Measurements from ENCODE around the gene SMARCAL1.
A peak's percentile ranks its signal among the peaks of the same experiment; 100 is the strongest.

SMARCAL1 gene

GRCh38 chr2:216477283-216478035, 65.2 kb downstream of the SMARCAL1 start:
- no peak for DNase-seq

GRCh38 chr2:216478151-216478550, 65.9 kb downstream of the SMARCAL1 start:
- peak in 1 of 2 donors; percentile 14 for DNase-seq

- DNase-seq = no peak
These were observed 66.5 kb downstream of the SMARCAL1 start for GRCh38 chr2:216478791-216479190.

GRCh38 chr2:216480221-216480620, 67.9 kb downstream of the SMARCAL1 start:
- DNase-seq = no peak

- no peak for DNase-seq
These were observed 70.4 kb downstream of the SMARCAL1 start for GRCh38 chr2:216482640-216483039.

GRCh38 chr2:216485237-216485636, 73.0 kb downstream of the SMARCAL1 start:
- no peak for DNase-seq

- DNase-seq = no peak
These were observed 73.5 kb downstream of the SMARCAL1 start for GRCh38 chr2:216485745-216486144.

- DNase-seq = no peak
These were observed 74.0 kb downstream of the SMARCAL1 start for GRCh38 chr2:216486271-216486670.

GRCh38 chr2:216486708-216487107, 74.4 kb downstream of the SMARCAL1 start:
- no peak for DNase-seq

GRCh38 chr2:216490061-216490460, 77.8 kb downstream of the SMARCAL1 start:
- no peak for DNase-seq

- DNase-seq = no peak
These were observed 79.7 kb downstream of the SMARCAL1 start for GRCh38 chr2:216491793-216492596.

GRCh38 chr2:216492597-216493333, 80.5 kb downstream of the SMARCAL1 start:
- no peak for DNase-seq

- no peak for DNase-seq
These were observed 81.0 kb downstream of the SMARCAL1 start for GRCh38 chr2:216493334-216493685.

GRCh38 chr2:216495656-216496055, 83.4 kb downstream of the SMARCAL1 start:
- no peak for DNase-seq

- DNase-seq = no peak
These were observed 85.2 kb downstream of the SMARCAL1 start for GRCh38 chr2:216497382-216498069.

GRCh38 chr2:216498070-216498378, 85.7 kb downstream of the SMARCAL1 start:
- DNase-seq = no peak

GRCh38 chr2:216498379-216499352, 86.4 kb downstream of the SMARCAL1 start, which contains the start of gene RPL37A:
TSS of gene RPL37A (plus strand) at chr2:216498844. CDS start at chr2:216498875, 31 bp downstream.
- DNase-seq = peak; percentile 86

- no peak for DNase-seq
These were observed 87.4 kb downstream of the SMARCAL1 start for GRCh38 chr2:216499641-216500218.

GRCh38 chr2:216500572-216500971, 88.3 kb downstream of the SMARCAL1 start:
- no peak for DNase-seq

GRCh38 chr2:216501854-216502253, 89.6 kb downstream of the SMARCAL1 start:
- DNase-seq = no peak
